AG09319 (cell line): ENCODE results near the gene APOH.

ENCODE experiments used
- DNase-seq: peaks from one replicate; pipeline ENCODE4 v3.0.0-alpha.2; 2010; ENCODE audit warnings: low read depth; ENCODE audit errors: extremely low read depth
- CTCF ChIP-seq: IDR thresholded peaks from 2 replicates; pipeline ENCODE4 v1.5.1; 2011; ENCODE audit warnings: low read depth, mild to moderate bottlenecking, inconsistent platforms, low read length, moderate library complexity

The APOH gene

GRCh38 chr17:66190738-66191592 lies 38.2 kb downstream of the APOH start:
- DNase-seq, result no peak
- no peak for TF ChIP-seq CTCF

GRCh38 chr17:66187718-66188117 lies 41.5 kb downstream of the APOH start:
- no peak for TF ChIP-seq CTCF
- no peak for DNase-seq

GRCh38 chr17:66185862-66186261 lies 43.4 kb downstream of the APOH start:
- no peak for TF ChIP-seq CTCF
- no peak for DNase-seq

- DNase-seq, result no peak
- TF ChIP-seq CTCF, result no peak
Measured at GRCh38 chr17:66184392-66184791, 44.8 kb downstream of the APOH start.

GRCh38 chr17:66183529-66183928 lies 45.7 kb downstream of the APOH start:
- TF ChIP-seq CTCF, result no peak
- DNase-seq, result no peak

GRCh38 chr17:66178642-66179041 lies 50.6 kb downstream of the APOH start:
- no peak for DNase-seq
- no peak for TF ChIP-seq CTCF

GRCh38 chr17:66177048-66177447 lies 52.2 kb downstream of the APOH start:
- no peak for DNase-seq
- no peak for TF ChIP-seq CTCF
